Activated CD4-positive, alpha-beta memory T cell treated with anti-CD3 and anti-CD28 coated beads, Interleukin-2, amount 10 ng/mL, durations not matched to agents 7 days and 5 days (primary cell): Measurements from ENCODE around the gene ELP6. TPM values are rescaled to one million over a fixed set of nuclear protein-coding genes. Genes with fewer than 3 reads are reported as not detected.
"Not testable (repeated sequence)": the region's sequence is repeated elsewhere in the genome, so short reads cannot be mapped to it uniquely, and the experiment has no call there.

Experiments used
- CTCF ChIA-PET: fragments of 350-600 bp; sonication (Branson Sonifier 250); formaldehyde crosslinking; loops from one replicate; lab custom pipeline; 2021; ENCODE audit warnings: antibody characterized with exemption, inconsistent platforms; lab: Charles Lee
- POLR2A ChIA-PET: fragments of 350-600 bp; sonication (Branson Sonifier 250); formaldehyde crosslinking; loops from one replicate; lab custom pipeline; 2021; ENCODE audit warnings: antibody characterized with exemption; lab: Charles Lee
- DNase-seq: peaks from one replicate; pipeline ENCODE4 v3.0.0-alpha.2; 2020
- H3K27ac Mint-ChIP-seq: one replicate; pipeline ENCODE4 v1.8.0; 2021; ENCODE audit warnings: mild to moderate bottlenecking, mixed read lengths
- H3K27me3 Mint-ChIP-seq: one replicate; pipeline ENCODE4 v1.8.0; 2021; ENCODE audit warnings: mixed read lengths
- H3K36me3 Mint-ChIP-seq: one replicate; pipeline ENCODE4 v1.8.0; 2021; ENCODE audit warnings: low read depth, mixed read lengths
- H3K4me1 Mint-ChIP-seq: one replicate; pipeline ENCODE4 v1.8.0; 2021; ENCODE audit warnings: mixed read lengths
- H3K4me3 Mint-ChIP-seq: one replicate; pipeline ENCODE4 v1.8.0; 2021; ENCODE audit warnings: mild to moderate bottlenecking, mixed read lengths
- H3K9me3 Mint-ChIP-seq: one replicate; pipeline ENCODE4 v1.8.0; 2021; ENCODE audit warnings: mixed read lengths
- total RNA-seq, 2 experiments: library from RNA; stranded (reverse); gene quantifications; one replicate each; pipeline ENCODE4 v1.2.3, GENCODE V29; 2021

The ELP6 gene
- total RNA-seq, 2 experiments from 2014 or later: 34.9 to 36.6 TPM

DNA sequence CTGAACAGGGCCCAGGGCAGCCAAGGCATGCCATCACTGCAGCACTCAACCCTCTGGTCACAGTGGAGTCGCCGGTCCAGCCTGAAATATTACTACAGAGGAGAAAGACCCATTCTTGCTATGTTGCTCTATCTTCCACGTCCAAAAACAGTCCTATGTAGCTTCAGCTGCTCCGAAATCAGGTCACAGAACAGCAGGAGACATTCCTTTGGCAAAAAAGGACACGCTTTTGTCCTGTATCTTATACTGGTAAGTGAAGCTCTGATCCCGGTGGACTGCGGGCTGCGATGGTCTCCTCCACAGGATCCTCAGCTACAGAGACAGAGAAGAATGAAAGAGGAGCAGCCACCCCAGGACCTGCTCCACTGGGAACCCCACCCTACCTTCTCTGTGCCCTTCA is 17.6 kb downstream of the ELP6 start:
- Mint-ChIP-seq H3K4me3 (no peak overlapping the region), H3K27ac (no peak overlapping the region), H3K9me3 (no peaks in the 10 kb centered on the region), H3K36me3 (peaks cover 42% of the 10 kb centered on the region), H3K27me3 (no peaks in the 10 kb centered on the region), H3K4me1 (no peaks in the 10 kb centered on the region)
- POLR2A ChIA-PET: no interaction called here
- CTCF ChIA-PET: no interaction called here
- no peak for DNase-seq

DNA sequence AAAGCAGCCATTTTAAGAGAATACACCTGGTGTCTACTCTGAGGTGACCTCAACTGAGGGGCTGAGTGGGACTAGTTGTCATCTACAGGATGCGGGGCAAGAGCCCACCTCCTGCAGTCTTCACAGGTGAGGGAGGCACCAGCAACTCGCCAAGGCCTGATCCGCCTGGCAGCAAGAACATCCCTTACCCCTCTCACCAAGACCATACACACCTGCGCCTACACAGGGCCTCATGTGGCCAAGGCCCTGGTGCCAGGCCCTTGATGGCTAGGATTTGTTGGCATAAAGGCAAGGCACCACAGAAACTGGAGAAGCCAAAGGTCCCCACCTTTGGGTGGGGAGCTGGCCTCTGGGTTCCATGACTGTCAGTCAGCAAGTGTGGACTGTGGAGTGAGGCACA is 18.4 kb downstream of the ELP6 start:
- ChIA-PET CTCF (no interaction called here), POLR2A (no interaction called here)
- no peaks in the 10 kb centered on the region for H3K9me3 Mint-ChIP-seq
- H3K36me3 Mint-ChIP-seq: peaks cover 37% of the 10 kb centered on the region
- no peaks in the 10 kb centered on the region for H3K27me3 Mint-ChIP-seq
- H3K4me3 Mint-ChIP-seq: no peak overlapping the region
- no peak for DNase-seq
- H3K4me1 Mint-ChIP-seq: no peaks in the 10 kb centered on the region
- no peak overlapping the region for H3K27ac Mint-ChIP-seq

DNA sequence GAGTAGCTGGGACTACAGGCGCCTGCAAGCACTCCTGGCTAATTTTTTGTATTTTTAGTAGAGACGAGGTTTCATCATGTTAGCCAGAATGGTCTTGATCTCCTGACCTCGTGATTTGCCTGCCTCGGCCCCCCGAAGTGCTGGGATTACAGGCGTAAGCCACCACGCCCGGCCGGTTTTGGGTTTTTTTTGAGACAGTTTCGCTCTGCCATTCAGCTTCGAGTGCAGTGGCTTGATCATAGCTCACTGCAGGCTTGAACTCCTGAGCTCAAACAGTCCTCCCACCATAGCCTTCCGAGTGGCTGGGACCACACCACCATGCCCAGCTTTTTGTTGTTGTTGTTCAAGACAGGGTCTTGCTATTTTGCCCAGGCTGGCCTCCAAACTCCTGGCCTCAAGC is 21.7 kb downstream of the ELP6 start:
- no peaks in the 10 kb centered on the region for H3K4me1 Mint-ChIP-seq
- CTCF ChIA-PET: no interaction called here
- no peak overlapping the region for H3K27ac Mint-ChIP-seq
- no peak overlapping the region for H3K4me3 Mint-ChIP-seq
- DNase-seq: no peak
- no peaks in the 10 kb centered on the region for H3K9me3 Mint-ChIP-seq
- POLR2A ChIA-PET: no interaction called here
- H3K36me3 Mint-ChIP-seq: peaks cover 25% of the 10 kb centered on the region
- no peaks in the 10 kb centered on the region for H3K27me3 Mint-ChIP-seq

DNA sequence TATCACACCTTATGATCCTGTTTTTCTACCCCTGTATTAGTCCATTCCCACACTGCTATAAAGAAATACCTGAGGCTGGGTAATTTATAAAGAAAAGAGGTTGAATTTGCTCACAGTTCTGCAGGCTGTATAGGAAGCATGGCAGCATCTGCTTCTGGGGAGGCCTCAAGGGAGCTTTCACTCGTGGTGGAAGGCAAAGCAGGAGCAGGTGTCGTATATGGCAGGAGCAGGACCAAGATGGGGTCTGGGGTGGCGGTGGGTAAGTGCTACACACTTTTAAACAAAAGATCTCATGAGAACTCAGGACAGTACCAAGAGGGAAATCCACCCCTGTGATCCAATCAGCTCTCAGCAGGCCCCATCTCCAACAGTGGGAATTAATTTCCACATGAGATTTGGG is 22.3 kb downstream of the ELP6 start:
- DNase-seq: no peak

DNA sequence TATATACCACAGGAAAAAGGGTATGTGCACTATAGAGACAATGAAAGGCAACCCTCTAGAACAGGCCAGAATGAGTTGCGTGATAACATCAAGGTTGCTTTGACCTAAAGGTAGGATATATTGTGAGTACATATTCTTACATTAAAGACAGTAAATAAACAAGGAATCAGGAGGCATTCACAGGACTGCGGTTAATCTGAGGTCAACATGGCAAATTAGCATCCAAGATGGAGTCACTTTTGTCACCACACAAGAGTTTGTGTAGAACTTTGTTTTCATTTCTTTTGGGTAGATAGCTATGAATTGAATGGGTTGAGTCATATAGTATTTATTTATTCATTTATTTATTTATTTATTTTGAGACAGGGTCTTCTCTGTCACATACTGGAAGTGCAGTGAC is 26.2 kb downstream of the ELP6 start:
- Mint-ChIP-seq H3K4me3 (no peak overlapping the region), H3K9me3 (no peaks in the 10 kb centered on the region), H3K36me3 (peaks cover 8% of the 10 kb centered on the region), H3K27me3 (no peaks in the 10 kb centered on the region), H3K4me1 (no peaks in the 10 kb centered on the region), H3K27ac (no peak overlapping the region)
- DNase-seq: no peak
- CTCF ChIA-PET: interaction anchor here (1.2 to 1.3 kb wide), 2 partner anchors 44 to 66 kb away, joined by 3 to 6 read pairs; no protein-coding TSS in a partner anchor
- POLR2A ChIA-PET: no interaction called here

More for the DNA sequence above, 22.3 kb downstream of the ELP6 start:
- no peak overlapping the region for H3K4me3 Mint-ChIP-seq
- no peak overlapping the region for H3K27ac Mint-ChIP-seq
- peaks cover 21% of the 10 kb centered on the region for H3K36me3 Mint-ChIP-seq
- H3K9me3 Mint-ChIP-seq: no peaks in the 10 kb centered on the region
- ChIA-PET POLR2A (no interaction called here), CTCF (no interaction called here)
- H3K27me3 Mint-ChIP-seq: no peaks in the 10 kb centered on the region
- no peaks in the 10 kb centered on the region for H3K4me1 Mint-ChIP-seq

DNA sequence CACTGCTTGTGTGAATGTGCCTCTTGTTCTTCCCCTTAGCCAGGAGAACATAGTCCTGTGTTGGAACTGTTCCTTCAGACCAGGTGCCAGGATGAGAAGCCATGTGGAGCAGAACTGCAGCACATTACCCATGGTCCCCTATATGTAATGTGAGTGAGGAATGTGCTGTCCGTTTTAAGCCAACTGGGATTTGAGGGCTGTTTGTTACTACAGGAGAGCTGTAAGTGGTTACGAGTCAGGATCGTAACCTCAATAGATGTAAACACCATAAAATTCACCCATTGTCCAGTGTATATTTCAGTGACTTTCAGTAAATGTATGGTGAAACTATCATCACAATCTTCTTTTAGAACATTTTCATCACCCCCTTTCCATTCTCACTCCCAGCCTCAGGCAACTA is 27.7 kb downstream of the ELP6 start:
- H3K9me3 Mint-ChIP-seq: no peaks in the 10 kb centered on the region
- CTCF ChIA-PET: no interaction called here

DNA sequence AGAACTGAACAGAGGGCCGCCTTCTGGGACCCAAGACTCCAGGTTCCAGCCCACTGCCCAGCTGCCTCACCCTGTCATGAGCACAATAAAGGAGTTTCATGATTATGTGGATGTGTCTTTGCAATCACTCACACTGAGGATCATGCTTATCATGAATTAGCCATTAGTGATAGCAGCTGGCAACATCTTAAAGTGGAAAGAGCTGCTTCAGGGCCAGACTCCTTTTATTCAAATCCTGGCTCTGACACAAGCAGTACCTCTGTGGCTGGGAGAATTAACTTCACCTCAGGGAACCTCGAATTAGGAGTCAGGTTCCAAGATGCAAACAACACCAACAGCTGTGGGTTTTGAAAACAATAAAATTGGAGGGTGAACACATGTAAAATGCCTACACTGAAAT is 31.1 kb downstream of the ELP6 start:
- H3K27me3 Mint-ChIP-seq: no peaks in the 10 kb centered on the region
- no peaks in the 10 kb centered on the region for H3K4me1 Mint-ChIP-seq
- no peak for DNase-seq
- H3K27ac Mint-ChIP-seq: no peak overlapping the region
- POLR2A ChIA-PET: no interaction called here
- CTCF ChIA-PET: interaction anchor here (2.3 kb wide), 1 partner anchor 61 kb away, joined by 9 read pairs; no protein-coding TSS in a partner anchor
- H3K36me3 Mint-ChIP-seq: peaks cover 5% of the 10 kb centered on the region
- H3K9me3 Mint-ChIP-seq: no peaks in the 10 kb centered on the region
- no peak overlapping the region for H3K4me3 Mint-ChIP-seq

More for the DNA sequence above, 27.7 kb downstream of the ELP6 start:
- no peaks in the 10 kb centered on the region for H3K27me3 Mint-ChIP-seq
- H3K36me3 Mint-ChIP-seq: peaks cover 5% of the 10 kb centered on the region
- H3K27ac Mint-ChIP-seq: no peak overlapping the region
- POLR2A ChIA-PET: no interaction called here
- no peak for DNase-seq
- no peak overlapping the region for H3K4me3 Mint-ChIP-seq
- H3K4me1 Mint-ChIP-seq: no peaks in the 10 kb centered on the region

DNA sequence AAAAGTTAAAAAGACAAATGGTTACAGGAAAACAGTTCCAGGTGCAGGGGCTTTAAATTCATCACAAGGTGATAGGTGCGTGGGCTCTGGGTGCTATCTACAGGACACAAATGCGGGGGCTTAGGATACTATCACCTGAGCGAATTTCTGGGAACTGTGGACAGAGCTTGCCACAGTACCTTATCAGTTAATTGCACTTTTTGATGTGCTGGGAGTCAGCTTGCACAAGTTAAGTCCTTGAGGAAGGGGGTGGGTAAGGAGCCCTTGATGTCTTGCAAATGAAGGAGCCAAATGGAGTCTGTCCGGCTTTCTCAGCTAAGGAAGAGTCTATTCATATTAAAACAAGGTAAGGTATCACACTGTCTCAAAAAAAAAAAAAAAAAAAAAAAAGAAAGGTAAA is 31.7 kb downstream of the ELP6 start:
- H3K36me3 Mint-ChIP-seq, DNase-seq, H3K4me3 Mint-ChIP-seq, H3K27ac Mint-ChIP-seq, H3K27me3 Mint-ChIP-seq, H3K9me3 Mint-ChIP-seq, H3K4me1 Mint-ChIP-seq, POLR2A ChIA-PET: not testable (repeated sequence)
- CTCF ChIA-PET: interaction anchor here (2.3 kb wide), 1 partner anchor 60 kb away, joined by 9 read pairs; no protein-coding TSS in a partner anchor

DNA sequence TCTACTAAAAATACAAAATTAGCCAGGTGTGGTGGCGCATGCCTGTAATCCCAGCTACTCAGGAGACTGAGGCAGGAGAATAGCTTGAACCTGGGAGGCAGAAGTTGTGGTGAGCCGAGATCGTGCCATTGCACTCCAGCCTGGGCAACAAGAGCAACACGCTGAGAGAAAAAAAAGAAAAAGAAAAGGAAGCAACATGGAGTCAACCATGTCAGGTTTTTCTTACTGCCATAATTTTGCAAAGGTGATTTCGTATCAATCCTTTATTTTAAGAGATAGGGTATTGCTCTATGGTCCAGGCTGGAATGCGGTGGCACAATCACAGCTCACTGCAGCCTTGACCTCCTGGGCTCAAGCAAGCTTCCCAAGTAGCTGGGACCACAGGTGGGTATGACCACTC is 33.2 kb downstream of the ELP6 start:
- H3K4me3 Mint-ChIP-seq, CTCF ChIA-PET: not testable (repeated sequence)
- POLR2A ChIA-PET: interaction anchor here (0.8 kb wide), 1 partner anchor 59 kb away, joined by 3 read pairs; no protein-coding TSS in a partner anchor

DNA sequence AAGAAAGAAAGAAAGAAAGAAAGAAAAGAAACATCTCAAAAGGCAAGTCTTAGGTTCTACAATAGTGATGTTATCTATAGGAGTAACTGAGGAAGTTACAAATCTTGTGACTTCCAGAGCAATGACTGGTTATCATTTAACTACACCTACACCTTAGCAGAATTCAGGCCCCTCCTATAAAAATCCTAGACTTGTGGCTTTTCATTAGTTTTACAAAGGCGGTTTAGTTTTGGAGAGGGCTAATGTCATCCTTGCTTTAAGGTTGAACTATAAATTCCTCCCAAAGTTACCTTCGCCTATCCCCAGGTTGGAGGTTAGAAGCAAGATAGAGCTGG is 33.7 kb downstream of the ELP6 start:
- Mint-ChIP-seq H3K9me3 (no peaks in the 10 kb centered on the region), H3K27me3 (no peaks in the 10 kb centered on the region), H3K36me3 (no peaks in the 10 kb centered on the region), H3K27ac (no peak overlapping the region), H3K4me3 (no peak overlapping the region), H3K4me1 (peaks cover 14% of the 10 kb centered on the region)
- CTCF ChIA-PET: no interaction called here
- no peak for DNase-seq
- POLR2A ChIA-PET: no interaction called here

More for the DNA sequence above, 33.2 kb downstream of the ELP6 start:
- DNase-seq, H3K9me3 Mint-ChIP-seq, H3K27ac Mint-ChIP-seq, H3K27me3 Mint-ChIP-seq, H3K4me1 Mint-ChIP-seq, H3K36me3 Mint-ChIP-seq: not testable (repeated sequence)

DNA sequence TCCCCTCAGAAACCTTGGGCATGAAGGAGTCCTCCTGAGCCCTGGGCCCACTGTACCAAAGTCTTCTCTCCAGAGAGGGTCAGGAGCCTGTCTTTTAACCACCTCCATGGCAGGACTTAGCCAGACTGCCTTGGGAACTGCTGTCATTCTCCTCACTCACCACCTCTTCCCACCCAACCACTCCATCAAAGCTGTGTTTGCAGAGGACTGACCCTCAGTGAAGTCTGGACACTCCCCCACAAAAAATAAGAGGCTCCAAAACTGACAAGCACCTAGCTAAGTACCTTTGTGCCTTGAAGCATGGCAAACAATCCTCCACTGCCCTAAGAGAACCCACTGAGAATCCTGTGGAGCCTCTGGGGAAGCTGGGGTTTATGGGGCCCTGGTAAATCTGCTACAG is 35.5 kb downstream of the ELP6 start:
- H3K9me3 Mint-ChIP-seq: no peaks in the 10 kb centered on the region
- H3K27me3 Mint-ChIP-seq: no peaks in the 10 kb centered on the region
- ChIA-PET CTCF (interaction anchor here (0.6 to 4.8 kb wide), 2 partner anchors 10 to 56 kb away, joined by 3 to 61 read pairs; no protein-coding TSS in a partner anchor), POLR2A (no interaction called here)
- no peak overlapping the region for H3K4me3 Mint-ChIP-seq
- H3K4me1 Mint-ChIP-seq: peaks cover 28% of the 10 kb centered on the region
- DNase-seq: no peak
- H3K36me3 Mint-ChIP-seq: no peaks in the 10 kb centered on the region
- H3K27ac Mint-ChIP-seq: no peak overlapping the region

DNA sequence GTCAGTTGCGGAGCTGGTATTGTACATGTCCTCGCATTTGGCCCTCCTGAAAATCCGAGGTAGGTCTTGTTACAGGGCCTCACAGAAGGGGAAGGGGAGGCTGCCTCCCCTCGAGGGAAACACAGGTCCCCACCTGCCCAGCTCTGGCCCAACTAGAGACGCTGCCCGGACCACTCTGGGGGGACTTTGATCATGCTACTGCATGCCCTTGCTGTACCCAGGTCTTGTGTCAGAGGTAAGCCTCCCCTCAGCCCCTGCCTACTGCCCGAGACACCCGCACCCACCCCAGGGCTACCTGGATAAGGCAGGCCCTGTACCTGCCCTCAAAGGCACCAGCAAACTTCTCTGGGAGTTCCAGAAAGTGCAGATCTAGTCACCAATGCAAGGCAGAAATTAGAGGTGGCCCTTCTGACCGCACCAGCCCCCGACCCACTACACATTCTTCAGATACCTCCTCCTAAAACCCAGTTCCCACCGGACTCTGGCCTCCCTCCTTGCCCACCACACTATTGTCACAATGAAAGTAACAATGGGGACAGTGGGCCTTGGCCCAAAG is 36.8 kb downstream of the ELP6 start:
- ChIA-PET POLR2A (interaction anchor here (1.2 to 2.5 kb wide), 2 partner anchors 37 to 55 kb away, joined by 5 to 18 read pairs; partner anchors contain the start of gene ELP6), CTCF (interaction anchor here (0.7 to 4.8 kb wide), 5 partner anchors 10 to 1632 kb away, joined by 3 to 61 read pairs (median 6); no protein-coding TSS in a partner anchor)
- no peak overlapping the region for H3K27ac Mint-ChIP-seq
- H3K9me3 Mint-ChIP-seq: no peaks in the 10 kb centered on the region
- no peaks in the 10 kb centered on the region for H3K27me3 Mint-ChIP-seq
- no peaks in the 10 kb centered on the region for H3K36me3 Mint-ChIP-seq
- no peak for DNase-seq
- H3K4me3 Mint-ChIP-seq: peak overlapping the region; percentile 85
- peaks cover 31% of the 10 kb centered on the region for H3K4me1 Mint-ChIP-seq

DNA sequence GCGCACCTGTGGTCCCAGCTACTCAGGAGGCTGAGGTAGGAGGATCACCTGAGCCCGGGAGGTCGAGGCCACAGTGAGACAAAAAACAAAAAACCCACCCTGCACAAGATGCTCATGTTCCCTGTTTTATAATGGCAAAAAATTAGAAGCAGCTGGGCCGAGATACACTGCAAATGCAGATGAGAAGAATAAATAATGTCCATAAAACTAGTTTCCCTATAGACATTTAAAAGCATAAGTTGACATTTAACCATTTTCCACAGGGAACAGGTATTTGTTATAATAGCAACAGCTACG is 37.2 kb downstream of the ELP6 start:
- no peaks in the 10 kb centered on the region for H3K9me3 Mint-ChIP-seq
- DNase-seq: no peak
- CTCF ChIA-PET: interaction anchor here (0.9 to 4.8 kb wide), 4 partner anchors 10 to 349 kb away, joined by 3 to 61 read pairs (median 6); no protein-coding TSS in a partner anchor
- H3K27ac Mint-ChIP-seq: peak overlapping the region; percentile 80
- no peaks in the 10 kb centered on the region for H3K36me3 Mint-ChIP-seq
- H3K27me3 Mint-ChIP-seq: no peaks in the 10 kb centered on the region
- H3K4me3 Mint-ChIP-seq: peak overlapping the region; percentile 85
- peaks cover 31% of the 10 kb centered on the region for H3K4me1 Mint-ChIP-seq
- POLR2A ChIA-PET: interaction anchor here (1.2 to 2.5 kb wide), 2 partner anchors 37 to 55 kb away, joined by 5 to 18 read pairs; partner anchors contain the start of gene ELP6
